Chondrocyte (in vitro differentiated cells): ENCODE results near the gene CACNB3. TPM values are rescaled to one million over a fixed set of nuclear protein-coding genes. Genes with fewer than 3 reads are reported as not detected.

Experiments used
- DNase-seq: peaks from one replicate; pipeline ENCODE4 v3.0.0; 2021; ENCODE audit warnings: mixed read lengths, low spot score
- H3K27ac Mint-ChIP-seq: one replicate; pipeline ENCODE4 v1.8.0; 2021; ENCODE audit warnings: mild to moderate bottlenecking, moderate library complexity, mixed read lengths; ENCODE audit not compliant: unreplicated experiment
- H3K27me3 Mint-ChIP-seq: 2 replicates; pipeline ENCODE4 v1.8.0; 2021; ENCODE audit warnings: low read depth, mixed read lengths
- H3K36me3 Mint-ChIP-seq: 2 replicates; pipeline ENCODE4 v1.8.0; 2021; ENCODE audit warnings: low read depth, mixed read lengths
- H3K4me1 Mint-ChIP-seq: 2 replicates; pipeline ENCODE4 v1.8.0; 2021; ENCODE audit warnings: low read depth, mild to moderate bottlenecking, mixed read lengths
- H3K4me3 Mint-ChIP-seq: one replicate; pipeline ENCODE4 v1.8.0; 2021; ENCODE audit warnings: mild to moderate bottlenecking, moderate library complexity, mixed read lengths; ENCODE audit not compliant: unreplicated experiment
- H3K9me3 Mint-ChIP-seq: 2 replicates; pipeline ENCODE4 v1.8.0; 2021; ENCODE audit warnings: low read depth, mixed read lengths
- total RNA-seq: library from RNA; stranded (reverse); gene quantifications from 3 replicates; pipeline ENCODE4 v1.2.1, GENCODE V29; 2021
- TF ChIP-seq, protein P1 (sequence below): fragments of 200-600 bp; sonication (generic); IDR thresholded peaks from 2 replicates; pipeline ENCODE4 v1.5.0; 2021; ENCODE audit warnings: antibody characterized with exemption, mild to moderate bottlenecking, moderate library complexity

Gene CACNB3
- total RNA-seq, 1 donor from 2014 or later = 69.5 TPM

DNA sequence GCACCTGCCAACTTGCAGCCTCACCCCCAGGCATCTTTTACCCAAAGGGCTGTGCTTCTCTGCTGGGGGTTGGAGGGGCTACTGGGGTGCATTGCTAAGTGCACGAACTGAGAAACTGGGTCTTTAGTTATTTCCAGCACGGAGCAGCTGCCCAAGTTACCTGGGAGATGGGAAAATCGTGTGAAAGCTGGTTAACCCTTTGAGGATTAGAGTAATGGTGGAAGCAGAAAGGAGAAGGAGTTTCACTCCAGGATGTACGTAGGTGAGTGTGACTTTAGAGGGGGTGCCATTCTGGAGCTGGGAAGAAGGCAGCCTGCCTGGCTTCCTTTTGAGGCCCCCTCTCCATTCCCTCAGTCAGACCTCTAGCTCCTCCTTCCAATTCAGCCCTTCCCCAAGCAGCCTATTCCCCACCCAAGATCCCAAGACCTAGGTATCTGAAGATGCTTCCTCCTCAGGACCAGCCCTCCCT is 28.4 kb upstream of the CACNB3 start:
- TF ChIP-seq, protein P1, sequence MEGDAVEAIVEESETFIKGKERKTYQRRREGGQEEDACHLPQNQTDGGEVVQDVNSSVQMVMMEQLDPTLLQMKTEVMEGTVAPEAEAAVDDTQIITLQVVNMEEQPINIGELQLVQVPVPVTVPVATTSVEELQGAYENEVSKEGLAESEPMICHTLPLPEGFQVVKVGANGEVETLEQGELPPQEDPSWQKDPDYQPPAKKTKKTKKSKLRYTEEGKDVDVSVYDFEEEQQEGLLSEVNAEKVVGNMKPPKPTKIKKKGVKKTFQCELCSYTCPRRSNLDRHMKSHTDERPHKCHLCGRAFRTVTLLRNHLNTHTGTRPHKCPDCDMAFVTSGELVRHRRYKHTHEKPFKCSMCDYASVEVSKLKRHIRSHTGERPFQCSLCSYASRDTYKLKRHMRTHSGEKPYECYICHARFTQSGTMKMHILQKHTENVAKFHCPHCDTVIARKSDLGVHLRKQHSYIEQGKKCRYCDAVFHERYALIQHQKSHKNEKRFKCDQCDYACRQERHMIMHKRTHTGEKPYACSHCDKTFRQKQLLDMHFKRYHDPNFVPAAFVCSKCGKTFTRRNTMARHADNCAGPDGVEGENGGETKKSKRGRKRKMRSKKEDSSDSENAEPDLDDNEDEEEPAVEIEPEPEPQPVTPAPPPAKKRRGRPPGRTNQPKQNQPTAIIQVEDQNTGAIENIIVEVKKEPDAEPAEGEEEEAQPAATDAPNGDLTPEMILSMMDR = no peak
- H3K4me1 Mint-ChIP-seq = peaks cover 38% of the 10 kb centered on the region
- H3K36me3 Mint-ChIP-seq = no peaks in the 10 kb centered on the region
- peak overlapping the region; percentile 93 for H3K4me3 Mint-ChIP-seq
- DNase-seq = no peak
- H3K27me3 Mint-ChIP-seq = no peaks in the 10 kb centered on the region
- peak overlapping the region; percentile 13 for H3K27ac Mint-ChIP-seq
- H3K9me3 Mint-ChIP-seq = no peaks in the 10 kb centered on the region

DNA sequence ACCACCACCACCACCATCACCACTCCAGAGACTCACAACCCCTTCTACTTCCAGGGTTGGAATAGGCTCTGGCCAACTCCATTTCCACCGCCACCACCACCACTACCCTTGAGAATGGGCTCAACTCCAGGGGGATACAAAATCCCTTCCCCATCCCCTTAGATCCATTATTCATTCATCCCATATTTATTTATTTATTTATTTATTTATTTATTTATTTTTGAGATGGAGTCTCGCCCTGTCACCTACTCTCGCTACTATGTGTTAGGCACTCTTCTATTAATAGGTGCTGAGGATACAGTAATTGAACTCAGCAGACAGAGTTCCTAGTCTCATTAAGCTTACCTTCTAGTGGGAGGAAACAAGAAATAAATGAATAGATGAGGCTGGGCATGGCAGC is 24.6 kb upstream of the CACNB3 start:
- Mint-ChIP-seq H3K9me3 (no peaks in the 10 kb centered on the region), H3K27me3 (no peaks in the 10 kb centered on the region), H3K36me3 (no peaks in the 10 kb centered on the region), H3K4me3 (no peak overlapping the region), H3K4me1 (peaks cover 16% of the 10 kb centered on the region), H3K27ac (no peak overlapping the region)
- TF ChIP-seq, protein P1 = no peak
- no peak for DNase-seq

DNA sequence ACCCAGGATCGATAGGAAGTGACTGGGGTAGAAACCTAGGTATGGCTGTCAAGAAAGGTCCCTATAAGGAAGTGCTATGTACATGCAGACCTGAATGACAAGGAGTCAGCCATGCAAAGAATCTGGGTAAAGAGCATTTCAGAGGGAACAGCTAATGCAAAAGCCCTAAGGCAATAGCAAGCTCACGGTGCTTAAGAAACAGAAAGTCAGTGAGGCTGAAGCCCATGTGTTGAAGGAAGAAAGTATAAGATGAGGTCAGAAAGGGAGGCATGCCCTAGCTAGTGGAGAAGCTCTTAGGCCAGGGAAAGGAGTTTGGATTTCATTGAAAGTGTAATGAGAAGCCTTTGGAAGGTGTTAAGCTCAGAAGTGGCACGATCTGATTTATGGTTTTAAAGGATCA is 23.4 kb upstream of the CACNB3 start:
- Mint-ChIP-seq H3K27me3 (no peaks in the 10 kb centered on the region), H3K4me1 (peaks cover 14% of the 10 kb centered on the region), H3K4me3 (no peak overlapping the region), H3K27ac (peak overlapping the region; percentile 49), H3K36me3 (no peaks in the 10 kb centered on the region), H3K9me3 (no peaks in the 10 kb centered on the region)
- TF ChIP-seq, protein P1 = no peak
- no peak for DNase-seq

DNA sequence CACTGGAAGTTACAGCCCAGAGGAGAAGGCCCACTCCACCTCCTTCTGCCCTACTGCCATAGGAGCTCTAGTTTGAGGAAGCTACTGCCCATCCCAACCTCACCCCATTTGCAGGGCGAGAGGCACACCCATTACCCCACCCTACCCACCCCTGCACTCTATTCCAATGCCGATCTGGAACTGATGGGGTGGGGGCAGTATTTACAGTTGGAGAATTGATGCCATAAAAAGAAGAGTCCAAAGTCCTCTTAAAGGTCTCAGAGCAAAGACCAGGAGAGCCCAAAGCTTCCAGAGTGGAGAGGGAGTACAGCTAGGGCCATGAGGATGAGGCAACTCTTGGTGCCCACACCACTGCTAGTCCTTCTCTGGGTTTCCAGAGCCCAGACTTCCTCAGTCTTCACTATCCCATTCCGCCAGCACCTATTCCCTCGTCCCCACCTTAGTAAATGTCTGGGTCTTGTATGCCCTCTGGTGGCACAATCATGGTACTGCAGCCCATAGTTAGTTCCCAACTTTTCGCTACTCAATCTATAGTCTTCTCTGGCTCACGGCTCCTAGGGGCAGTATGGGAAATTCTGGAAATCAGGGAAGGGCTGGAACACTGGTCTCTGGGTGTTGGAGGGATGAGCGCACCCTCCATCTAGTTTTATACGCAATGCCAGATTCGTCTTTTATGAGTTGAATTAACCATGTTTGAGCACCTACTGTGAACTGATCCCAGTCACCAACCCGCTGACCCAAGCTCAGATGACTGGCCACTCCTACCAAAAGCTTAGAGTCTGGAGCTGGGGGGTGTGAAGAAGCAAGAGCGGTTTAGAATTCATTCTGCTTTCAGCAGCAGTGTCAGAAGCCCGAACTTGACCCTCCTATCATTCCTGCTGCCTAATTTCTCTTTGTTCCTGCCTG is 22.5 kb upstream of the CACNB3 start:
- Mint-ChIP-seq H3K27ac (no peak overlapping the region), H3K4me3 (no peak overlapping the region)

DNA sequence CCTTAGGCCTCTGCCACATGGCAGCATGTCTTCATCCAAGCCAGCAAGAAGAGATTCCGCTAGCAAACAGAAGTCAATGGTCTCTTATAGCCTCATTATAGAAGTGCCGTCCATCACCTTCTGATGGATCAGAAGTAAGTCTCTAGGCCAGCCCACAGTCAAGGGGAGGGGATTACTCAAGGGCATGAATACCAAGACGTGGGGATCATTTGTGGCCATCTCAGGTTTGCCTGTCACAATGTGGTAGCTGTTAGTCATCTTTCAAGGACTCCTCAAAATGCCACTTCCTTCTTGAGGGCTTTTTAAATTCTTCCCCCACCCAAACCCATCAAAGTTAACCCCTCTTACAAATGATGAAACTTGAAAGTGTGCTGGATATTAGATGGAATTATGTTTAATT is 21.3 kb upstream of the CACNB3 start:
- TF ChIP-seq, protein P1 = no peak
- Mint-ChIP-seq H3K4me3 (no peak overlapping the region), H3K36me3 (no peaks in the 10 kb centered on the region), H3K27ac (no peak overlapping the region), H3K4me1 (peaks cover 9% of the 10 kb centered on the region), H3K9me3 (no peaks in the 10 kb centered on the region), H3K27me3 (no peaks in the 10 kb centered on the region)
- no peak for DNase-seq

More for the DNA sequence above, 22.5 kb upstream of the CACNB3 start:
- no peaks in the 10 kb centered on the region for H3K36me3 Mint-ChIP-seq
- no peaks in the 10 kb centered on the region for H3K9me3 Mint-ChIP-seq
- TF ChIP-seq, protein P1 = peak; percentile 96
- no peaks in the 10 kb centered on the region for H3K27me3 Mint-ChIP-seq
- peaks cover 9% of the 10 kb centered on the region for H3K4me1 Mint-ChIP-seq
- no peak for DNase-seq
